Measurements from ENCODE around the gene RUSC1.

The RUSC1 gene

GRCh38 chr1:155277902-155278688, 42.6 kb upstream of the RUSC1 start:
- TF ChIP-seq CTCF (IDR thresholded peaks at IDR 0.05; ENCODE audit: low read depth, low read length) = peak; percentile 47
- DNase-seq (ENCODE audit: low read depth in 2 of 2) = peak; percentile 19 to 29
- peak overlapping the region; percentile 70 to 73 for H3K4me3 ChIP-seq (replicated peaks in 1 of 2; ENCODE audit: low read depth in 2 of 2, low read length in 2 of 2)

GRCh38 chr1:155278689-155279160, 42.0 kb upstream of the RUSC1 start:
- no peak overlapping the region for H3K4me3 ChIP-seq (replicated peaks in 1 of 2; ENCODE audit: low read depth in 2 of 2, low read length in 2 of 2)
- TF ChIP-seq CTCF (IDR thresholded peaks at IDR 0.05; ENCODE audit: low read depth, low read length) = no peak
- DNase-seq (ENCODE audit: low read depth in 2 of 2) = no peak

- no peak for DNase-seq (ENCODE audit: low read depth in 2 of 2)
- H3K4me3 ChIP-seq (replicated peaks in 1 of 2; ENCODE audit: low read depth in 2 of 2, low read length in 2 of 2) = no peak overlapping the region
- no peak for TF ChIP-seq CTCF (IDR thresholded peaks at IDR 0.05; ENCODE audit: low read depth, low read length)
These were observed 41.4 kb upstream of the RUSC1 start for GRCh38 chr1:155279268-155279667.

GRCh38 chr1:155282488-155283091, 38.1 kb upstream of the RUSC1 start:
- H3K4me3 ChIP-seq (replicated peaks in 1 of 2; ENCODE audit: low read depth in 2 of 2, low read length in 2 of 2) = no peak overlapping the region
- DNase-seq (ENCODE audit: low read depth in 2 of 2) = no peak
- no peak for TF ChIP-seq CTCF (IDR thresholded peaks at IDR 0.05; ENCODE audit: low read depth, low read length)

GRCh38 chr1:155284476-155284875, 36.2 kb upstream of the RUSC1 start:
- TF ChIP-seq CTCF (IDR thresholded peaks at IDR 0.05; ENCODE audit: low read depth, low read length) = no peak
- no peak for DNase-seq (ENCODE audit: low read depth in 2 of 2)
- no peak overlapping the region for H3K4me3 ChIP-seq (replicated peaks in 1 of 2; ENCODE audit: low read depth in 2 of 2, low read length in 2 of 2)

GRCh38 chr1:155285063-155285462, 35.6 kb upstream of the RUSC1 start:
- no peak for TF ChIP-seq CTCF (IDR thresholded peaks at IDR 0.05; ENCODE audit: low read depth, low read length)

More at GRCh38 chr1:155285063-155285462, 35.6 kb upstream of the RUSC1 start:
- no peak overlapping the region for H3K4me3 ChIP-seq (replicated peaks in 1 of 2; ENCODE audit: low read depth in 2 of 2, low read length in 2 of 2)
- no peak for DNase-seq (ENCODE audit: low read depth in 2 of 2)

Data from cardiac fibroblast (primary cell).